GM12878 (cell line): ENCODE measurements around the gene ZNF79.

Source experiments
- CREM ChIP-seq: IDR thresholded peaks from 2 replicates; pipeline ENCODE4 v1.6.1; 2014; ENCODE audit warnings: antibody characterized with exemption, low read depth
- NFIC ChIP-seq: IDR thresholded peaks from 2 replicates; pipeline ENCODE4 v1.6.1; 2012; ENCODE audit warnings: low read depth, mild to moderate bottlenecking, inconsistent platforms, low read length, moderate library complexity
- TCF7 ChIP-seq: IDR thresholded peaks from 2 replicates; pipeline ENCODE4 v1.6.1; 2014; ENCODE audit warnings: antibody characterized with exemption, borderline replicate concordance
- ZNF384 ChIP-seq: IDR thresholded peaks from 2 replicates; pipeline ENCODE4 v1.6.1; 2012; ENCODE audit warnings: low read depth, mild to moderate bottlenecking, low read length, improper control_type of control experiment, borderline replicate concordance
- TF ChIP-seq, protein P1 (sequence below), 3 experiments: IDR thresholded peaks in 2 of 3; conservative IDR thresholded peaks in 1 of 3; 2 replicates each; pipeline ENCODE4 v1.5.1; 2011; ENCODE audit warnings: low read depth in 3 of 3, low read length in 3 of 3, mild to moderate bottlenecking in 3 of 3, control low read depth in 2 of 3, moderate library complexity in 2 of 3, inconsistent platforms in 1 of 3, mixed read lengths in 1 of 3; ENCODE audit not compliant: control insufficient read depth in 2 of 3, insufficient read depth in 1 of 3; ENCODE audit errors: extremely low read depth in 1 of 3

- no peak for TF ChIP-seq TCF7
- TF ChIP-seq, protein P1, sequence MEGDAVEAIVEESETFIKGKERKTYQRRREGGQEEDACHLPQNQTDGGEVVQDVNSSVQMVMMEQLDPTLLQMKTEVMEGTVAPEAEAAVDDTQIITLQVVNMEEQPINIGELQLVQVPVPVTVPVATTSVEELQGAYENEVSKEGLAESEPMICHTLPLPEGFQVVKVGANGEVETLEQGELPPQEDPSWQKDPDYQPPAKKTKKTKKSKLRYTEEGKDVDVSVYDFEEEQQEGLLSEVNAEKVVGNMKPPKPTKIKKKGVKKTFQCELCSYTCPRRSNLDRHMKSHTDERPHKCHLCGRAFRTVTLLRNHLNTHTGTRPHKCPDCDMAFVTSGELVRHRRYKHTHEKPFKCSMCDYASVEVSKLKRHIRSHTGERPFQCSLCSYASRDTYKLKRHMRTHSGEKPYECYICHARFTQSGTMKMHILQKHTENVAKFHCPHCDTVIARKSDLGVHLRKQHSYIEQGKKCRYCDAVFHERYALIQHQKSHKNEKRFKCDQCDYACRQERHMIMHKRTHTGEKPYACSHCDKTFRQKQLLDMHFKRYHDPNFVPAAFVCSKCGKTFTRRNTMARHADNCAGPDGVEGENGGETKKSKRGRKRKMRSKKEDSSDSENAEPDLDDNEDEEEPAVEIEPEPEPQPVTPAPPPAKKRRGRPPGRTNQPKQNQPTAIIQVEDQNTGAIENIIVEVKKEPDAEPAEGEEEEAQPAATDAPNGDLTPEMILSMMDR (IDR thresholded peaks at IDR 0.05 in 2 of 3, conservative IDR thresholded peaks at IDR 0.05 in 1 of 3; ENCODE audit: control insufficient read depth in 2 of 3, extremely low read depth in 1 of 3, insufficient read depth in 1 of 3, low read depth in 3 of 3, low read length in 3 of 3): no peak
- no peak for TF ChIP-seq ZNF384
- TF ChIP-seq CREM: no peak
- TF ChIP-seq NFIC: no peak
These were observed 70.1 kb downstream of the ZNF79 start for GRCh38 chr9:127494304-127494702.
